K562 (cell line): ENCODE measurements around the gene LENG8. TPM values are rescaled to one million over a fixed set of nuclear protein-coding genes. Genes with fewer than 3 reads are reported as not detected.

Source experiments
- E2F3 ChIP-seq: fragments of 250-450 bp; sonication (Bioruptor Pico); IDR thresholded peaks from 2 replicates; pipeline ENCODE4 v1.4.0; 2020; ENCODE audit warnings: mild to moderate bottlenecking
- FIP1L1 ChIP-seq: fragments of 200-400 bp; formaldehyde crosslinking; IDR thresholded peaks from 2 replicates; pipeline ENCODE4 v1.6.1; 2018; ENCODE audit warnings: mild to moderate bottlenecking, low read depth, low read length; ENCODE audit not compliant: poor library complexity, severe bottlenecking
- IRF2 ChIP-seq: sonication (generic); formaldehyde crosslinking; IDR thresholded peaks from 2 replicates; pipeline ENCODE4 v1.8.1; 2022; ENCODE audit warnings: mild to moderate bottlenecking, missing genetic modification reagents
- LEF1 ChIP-seq: fragments of 450-650 bp; IDR thresholded peaks from 2 replicates; pipeline ENCODE4 v1.6.1; 2016; ENCODE audit warnings: mild to moderate bottlenecking
- NR2F6 ChIP-seq: fragments of 450-650 bp; formaldehyde crosslinking; IDR thresholded peaks from 2 replicates; pipeline ENCODE4 v1.4.0; 2020; ENCODE audit warnings: mild to moderate bottlenecking
- NR4A1 ChIP-seq, 2 experiments: fragments of 250-450 bp in 1 of 2; fragments of 450-650 bp in 1 of 2; sonication (Bioruptor Pico) in 1 of 2; IDR thresholded peaks; 2 replicates each; pipeline versions ENCODE4 v1.4.0 to v1.6.1; 2016 to 2020; ENCODE audit warnings: mild to moderate bottlenecking in 2 of 2, missing compliant biosample characterization in 1 of 2, missing genetic modification characterization in 1 of 2, moderate library complexity in 1 of 2
- PHF20 ChIP-seq: fragments of 450-650 bp; IDR thresholded peaks from 2 replicates; pipeline ENCODE4 v1.6.1; 2018; ENCODE audit not compliant: partially characterized antibody
- PTTG1 ChIP-seq: fragments of 450-650 bp; IDR thresholded peaks from 2 replicates; pipeline ENCODE4 v1.6.1; 2016; ENCODE audit warnings: low read depth, mild to moderate bottlenecking, missing genetic modification characterization, missing compliant biosample characterization
- RBFOX2 ChIP-seq: fragments of 200-400 bp; formaldehyde crosslinking; IDR thresholded peaks from 2 replicates; pipeline ENCODE4 v1.6.1; 2017; ENCODE audit warnings: low read depth, mild to moderate bottlenecking, low read length, moderate library complexity
- RBM15 ChIP-seq: fragments of 200-400 bp; formaldehyde crosslinking; IDR thresholded peaks from 2 replicates; pipeline ENCODE4 v1.6.1; 2018; ENCODE audit warnings: mild to moderate bottlenecking, low read length, moderate library complexity; ENCODE audit not compliant: insufficient read depth
- RBM22 ChIP-seq: fragments of 200-400 bp; formaldehyde crosslinking; IDR thresholded peaks from 2 replicates; pipeline ENCODE4 v1.6.1; 2018; ENCODE audit warnings: low read length, low read depth; ENCODE audit not compliant: poor library complexity, severe bottlenecking
- RHOXF2B ChIP-seq: fragments of 250-450 bp; sonication (Bioruptor Pico); conservative IDR thresholded peaks from 2 replicates; pipeline ENCODE4 v1.5.1; 2021
- SOX6 ChIP-seq: fragments of 450-650 bp; IDR thresholded peaks from 2 replicates; pipeline ENCODE4 v1.6.1; 2014; ENCODE audit warnings: mild to moderate bottlenecking
- TEAD4 ChIP-seq, 2 experiments: sonication (generic) in 1 of 2; formaldehyde crosslinking in 1 of 2; IDR thresholded peaks; 2 replicates each; pipeline versions ENCODE4 v1.6.1 to v1.8.0; 2012 to 2022; ENCODE audit warnings: borderline replicate concordance in 1 of 2, inconsistent platforms in 1 of 2, low read length in 1 of 2, mild to moderate bottlenecking in 1 of 2, missing genetic modification reagents in 1 of 2
- TGIF2 ChIP-seq: sonication (generic); formaldehyde crosslinking; IDR thresholded peaks from 2 replicates; pipeline ENCODE4 v1.8.1; 2022; ENCODE audit warnings: mild to moderate bottlenecking, missing genetic modification reagents, moderate library complexity
- ZNF12 ChIP-seq: sonication (generic); formaldehyde crosslinking; IDR thresholded peaks from 2 replicates; pipeline ENCODE4 v1.4.0; 2020; ENCODE audit warnings: mild to moderate bottlenecking, missing genetic modification reagents
- ZNF140 ChIP-seq: fragments of 250-450 bp; sonication (Bioruptor Pico); IDR thresholded peaks from 2 replicates; pipeline ENCODE4 v1.8.0; 2021; ENCODE audit warnings: moderate library complexity, mild to moderate bottlenecking, inconsistent platforms
- ZNF174 ChIP-seq: fragments of 250-450 bp; sonication (Bioruptor Pico); IDR thresholded peaks from 2 replicates; pipeline ENCODE4 v1.4.0; 2020; ENCODE audit warnings: mild to moderate bottlenecking
- ZNF232 ChIP-seq: sonication (generic); formaldehyde crosslinking; IDR thresholded peaks from 2 replicates; pipeline ENCODE4 v1.8.0; 2022; ENCODE audit warnings: mild to moderate bottlenecking, missing genetic modification reagents
- ZNF507 ChIP-seq: conservative IDR thresholded peaks from 2 replicates; pipeline ENCODE4 v1.6.1; 2017; ENCODE audit warnings: missing genetic modification characterization, missing compliant biosample characterization
- polyA plus RNA-seq, 8 experiments: library from polyadenylated mRNA; depleted of rRNA in 4 of 8; stranded (reverse) in 5 of 8; unstranded in 3 of 8; fragments of >200 nt; fragmentation: Nextera tagmentation in 2 of 8; fragmentation: Illumina TruSeq in 1 of 8; extraction: Ambion mirVana in 2 of 8; extraction: Trizol in 1 of 8; gene quantifications; 2 replicates each; pipeline versions ENCODE4 v1.2.1 to v1.2.3, GENCODE V29; 2011 to 2014; ENCODE audit warnings: inconsistent platforms in 1 of 8, missing spikeins in 1 of 8
- total RNA-seq, 7 experiments: library from RNA; depleted of rRNA in 6 of 7; stranded (reverse); fragments of >200 nt in 6 of 7; fragmentation: Illumina TruSeq in 2 of 7; extraction: Trizol in 2 of 7; gene quantifications; 2 replicates each; pipeline versions ENCODE4 v1.2.1 to v1.2.3, GENCODE V29; 2011 to 2021; ENCODE audit warnings: low replicate concordance in 1 of 7
- TF ChIP-seq, protein P1 (sequence below), 3 experiments: IDR thresholded peaks in 2 of 3; conservative IDR thresholded peaks in 1 of 3; 2 replicates each; pipeline ENCODE4 v1.5.1; 2011 to 2012; ENCODE audit warnings: low read length in 3 of 3, mild to moderate bottlenecking in 3 of 3, control low read depth in 2 of 3, improper control_type of control experiment in 1 of 3, inconsistent platforms in 1 of 3, low read depth in 1 of 3, mixed read lengths in 1 of 3, moderate library complexity in 1 of 3; ENCODE audit not compliant: insufficient read depth in 2 of 3
- TF ChIP-seq, protein P2 (sequence below): fragments of 200-800 bp; sonication (Bioruptor generic); IDR thresholded peaks from 2 replicates; pipeline ENCODE4 v1.6.1; 2017; ENCODE audit warnings: missing genetic modification characterization, missing compliant biosample characterization
- TF ChIP-seq, protein P3 (sequence below): fragments of 250-450 bp; sonication (Bioruptor Pico); IDR thresholded peaks from 2 replicates; pipeline ENCODE4 v1.4.0; 2020; ENCODE audit warnings: mild to moderate bottlenecking, moderate library complexity

LENG8 gene
- total and polyA plus RNA-seq, 9 of the 15 experiments (the other 6 are each of a cell fraction or from before 2014, with no cell fraction given) = 0.74 to 146 (median 28.1) TPM

DNA sequence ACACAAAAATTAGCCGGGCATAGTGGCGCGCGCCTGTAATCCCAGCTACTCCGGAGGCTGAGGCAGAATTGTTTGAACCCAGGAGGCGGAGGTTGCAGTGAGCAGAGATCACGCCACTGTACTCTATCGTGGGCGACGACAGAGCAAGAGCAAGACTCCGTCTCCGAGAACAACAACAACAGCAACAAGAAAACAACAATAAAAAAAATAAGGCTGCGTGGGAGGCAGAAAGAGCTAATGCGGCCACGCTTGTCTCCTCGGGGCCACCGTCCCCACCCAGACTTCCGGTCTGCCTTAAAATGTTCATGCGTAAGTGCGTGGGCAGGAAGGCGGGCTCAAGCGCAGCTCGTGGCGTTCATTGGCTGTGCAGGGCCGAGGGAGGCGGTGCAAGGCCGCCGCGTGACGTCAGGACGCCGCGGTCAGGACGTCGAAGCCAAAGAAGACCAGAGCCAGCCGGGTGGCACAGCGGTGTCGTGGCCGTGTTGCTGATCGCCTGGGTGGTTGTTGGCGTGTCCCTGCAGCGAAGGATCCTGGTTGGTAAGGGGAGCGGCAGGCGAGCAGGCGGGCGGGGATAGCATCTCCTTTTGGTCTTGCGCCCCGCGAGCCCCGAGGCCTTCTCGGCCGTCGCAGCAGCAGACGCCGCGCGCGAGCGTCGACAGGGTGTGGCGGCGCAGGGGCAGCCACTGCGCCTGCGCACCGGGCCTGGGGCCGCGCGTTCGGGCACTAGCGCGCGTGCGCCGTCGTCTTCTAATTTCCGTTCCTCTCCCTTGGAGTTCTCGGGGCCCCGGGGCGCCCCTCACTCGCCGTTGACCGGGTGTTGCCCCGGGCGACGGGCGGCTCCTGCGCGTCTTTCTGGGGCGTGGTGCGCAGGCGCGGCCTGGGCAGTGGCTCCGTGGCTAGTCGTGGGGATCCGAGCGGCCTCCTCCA lies at the start of gene LENG8 (continued):
- no peak for TF ChIP-seq ZNF140 (CRISPR knock-in tag)
- no peak for TF ChIP-seq RHOXF2B
- TF ChIP-seq RBM22 = peak; percentile 62
- TF ChIP-seq PHF20 = peak; percentile 90
- TF ChIP-seq FIP1L1 = peak; percentile 76
- no peak for TF ChIP-seq ZNF174
- no peak for TF ChIP-seq ZNF507 (tag)
- TF ChIP-seq, protein P1, sequence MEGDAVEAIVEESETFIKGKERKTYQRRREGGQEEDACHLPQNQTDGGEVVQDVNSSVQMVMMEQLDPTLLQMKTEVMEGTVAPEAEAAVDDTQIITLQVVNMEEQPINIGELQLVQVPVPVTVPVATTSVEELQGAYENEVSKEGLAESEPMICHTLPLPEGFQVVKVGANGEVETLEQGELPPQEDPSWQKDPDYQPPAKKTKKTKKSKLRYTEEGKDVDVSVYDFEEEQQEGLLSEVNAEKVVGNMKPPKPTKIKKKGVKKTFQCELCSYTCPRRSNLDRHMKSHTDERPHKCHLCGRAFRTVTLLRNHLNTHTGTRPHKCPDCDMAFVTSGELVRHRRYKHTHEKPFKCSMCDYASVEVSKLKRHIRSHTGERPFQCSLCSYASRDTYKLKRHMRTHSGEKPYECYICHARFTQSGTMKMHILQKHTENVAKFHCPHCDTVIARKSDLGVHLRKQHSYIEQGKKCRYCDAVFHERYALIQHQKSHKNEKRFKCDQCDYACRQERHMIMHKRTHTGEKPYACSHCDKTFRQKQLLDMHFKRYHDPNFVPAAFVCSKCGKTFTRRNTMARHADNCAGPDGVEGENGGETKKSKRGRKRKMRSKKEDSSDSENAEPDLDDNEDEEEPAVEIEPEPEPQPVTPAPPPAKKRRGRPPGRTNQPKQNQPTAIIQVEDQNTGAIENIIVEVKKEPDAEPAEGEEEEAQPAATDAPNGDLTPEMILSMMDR (IDR thresholded peaks at IDR 0.05 in 2 of 3, conservative IDR thresholded peaks at IDR 0.05 in 1 of 3; ENCODE audit: insufficient read depth in 2 of 3, low read depth in 1 of 3, low read length in 3 of 3) = no peak; a peak in 1 of 6 replicates
- TF ChIP-seq IRF2 = no peak
- no peak for TF ChIP-seq TGIF2 (CRISPR knock-in tag)
- 0 out of 2 replicates have a peak, but pooled peaks have one; percentile 10 for TF ChIP-seq NR4A1 (CRISPR knock-in tag; IDR thresholded peaks at IDR 0.05)
- TF ChIP-seq NR4A1 (tag; IDR thresholded peaks at IDR 0.05) = no peak
- no peak for TF ChIP-seq PTTG1 (tag)
- TF ChIP-seq, protein P2, sequence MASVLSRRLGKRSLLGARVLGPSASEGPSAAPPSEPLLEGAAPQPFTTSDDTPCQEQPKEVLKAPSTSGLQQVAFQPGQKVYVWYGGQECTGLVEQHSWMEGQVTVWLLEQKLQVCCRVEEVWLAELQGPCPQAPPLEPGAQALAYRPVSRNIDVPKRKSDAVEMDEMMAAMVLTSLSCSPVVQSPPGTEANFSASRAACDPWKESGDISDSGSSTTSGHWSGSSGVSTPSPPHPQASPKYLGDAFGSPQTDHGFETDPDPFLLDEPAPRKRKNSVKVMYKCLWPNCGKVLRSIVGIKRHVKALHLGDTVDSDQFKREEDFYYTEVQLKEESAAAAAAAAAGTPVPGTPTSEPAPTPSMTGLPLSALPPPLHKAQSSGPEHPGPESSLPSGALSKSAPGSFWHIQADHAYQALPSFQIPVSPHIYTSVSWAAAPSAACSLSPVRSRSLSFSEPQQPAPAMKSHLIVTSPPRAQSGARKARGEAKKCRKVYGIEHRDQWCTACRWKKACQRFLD (CRISPR knock-in tag) = peak; percentile 65; the same call in 1 of the 2 replicates
- no peak for TF ChIP-seq E2F3 (CRISPR knock-in tag)
- no peak for TF ChIP-seq TEAD4 (IDR thresholded peaks at IDR 0.05; ENCODE audit: low read length)
- no peak for TF ChIP-seq TEAD4 (CRISPR knock-in tag; IDR thresholded peaks at IDR 0.05; ENCODE audit: borderline replicate concordance)
- TF ChIP-seq, protein P3, sequence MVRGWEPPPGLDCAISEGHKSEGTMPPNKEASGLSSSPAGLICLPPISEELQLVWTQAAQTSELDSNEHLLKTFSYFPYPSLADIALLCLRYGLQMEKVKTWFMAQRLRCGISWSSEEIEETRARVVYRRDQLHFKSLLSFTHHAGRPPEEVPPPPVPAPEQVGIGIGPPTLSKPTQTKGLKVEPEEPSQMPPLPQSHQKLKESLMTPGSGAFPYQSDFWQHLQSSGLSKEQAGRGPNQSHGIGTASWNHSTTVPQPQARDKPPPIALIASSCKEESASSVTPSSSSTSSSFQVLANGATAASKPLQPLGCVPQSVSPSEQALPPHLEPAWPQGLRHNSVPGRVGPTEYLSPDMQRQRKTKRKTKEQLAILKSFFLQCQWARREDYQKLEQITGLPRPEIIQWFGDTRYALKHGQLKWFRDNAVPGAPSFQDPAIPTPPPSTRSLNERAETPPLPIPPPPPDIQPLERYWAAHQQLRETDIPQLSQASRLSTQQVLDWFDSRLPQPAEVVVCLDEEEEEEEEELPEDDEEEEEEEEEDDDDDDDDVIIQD = no peak
- TF ChIP-seq SOX6 = peak; percentile 19; the same call in 1 of the 2 replicates
- 0 out of 2 replicates have a peak, but pooled peaks have one; percentile 37 for TF ChIP-seq ZNF12 (CRISPR knock-in tag)
- TF ChIP-seq LEF1 = no peak; the same call in 1 of the 2 replicates
- TF ChIP-seq ZNF232 (CRISPR knock-in tag) = no peak; the same call in 1 of the 2 replicates
- no peak for TF ChIP-seq NR2F6 (CRISPR knock-in tag)
- no peak for TF ChIP-seq RBM15
- peak; percentile 96 for TF ChIP-seq RBFOX2
